Fibroblast of lung (primary cell): ENCODE results near the gene TTF1.
"Not testable (repeated sequence)": the region's sequence is repeated elsewhere in the genome, so short reads cannot be mapped to it uniquely, and the experiment has no call there.

Source experiments
- EZH2 ChIP-seq: IDR thresholded peaks from 2 replicates; pipeline ENCODE4 v1.5.1; 2012; ENCODE audit warnings: low read length, control low read depth, mild to moderate bottlenecking; ENCODE audit errors: missing control alignments
- TF ChIP-seq, protein P1 (sequence below), 2 donors: IDR thresholded peaks in 1 of 2; conservative IDR thresholded peaks in 1 of 2; 1 replicate in 1 of 2; 2 replicates in 1 of 2; pipeline ENCODE4 v1.5.1; 2011 to 2012; ENCODE audit warnings: low read length in 2 of 2, control low read depth in 1 of 2, inconsistent platforms in 1 of 2, low read depth in 1 of 2, mild to moderate bottlenecking in 1 of 2

DNA sequence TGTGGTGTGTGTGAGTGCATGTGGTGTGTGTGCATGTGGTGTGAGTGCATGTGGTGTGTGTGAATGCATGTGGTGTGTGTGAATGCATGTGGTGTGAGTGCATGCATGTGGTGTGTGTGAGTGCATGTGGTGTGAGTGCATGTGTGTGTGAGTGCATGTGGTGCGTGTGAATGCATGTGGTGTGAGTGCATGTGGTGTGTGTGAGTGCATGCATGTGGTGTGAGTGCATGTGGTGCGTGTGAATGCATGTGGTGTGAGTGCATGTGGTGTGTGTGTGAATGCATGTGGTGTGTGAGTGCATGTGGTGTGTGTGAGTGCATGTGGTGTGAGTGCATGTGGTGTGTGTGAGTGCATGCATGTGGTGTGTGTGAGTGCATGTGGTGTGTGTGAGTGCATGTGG is 28.9 kb downstream of the TTF1 start:
- TF ChIP-seq, protein P1, sequence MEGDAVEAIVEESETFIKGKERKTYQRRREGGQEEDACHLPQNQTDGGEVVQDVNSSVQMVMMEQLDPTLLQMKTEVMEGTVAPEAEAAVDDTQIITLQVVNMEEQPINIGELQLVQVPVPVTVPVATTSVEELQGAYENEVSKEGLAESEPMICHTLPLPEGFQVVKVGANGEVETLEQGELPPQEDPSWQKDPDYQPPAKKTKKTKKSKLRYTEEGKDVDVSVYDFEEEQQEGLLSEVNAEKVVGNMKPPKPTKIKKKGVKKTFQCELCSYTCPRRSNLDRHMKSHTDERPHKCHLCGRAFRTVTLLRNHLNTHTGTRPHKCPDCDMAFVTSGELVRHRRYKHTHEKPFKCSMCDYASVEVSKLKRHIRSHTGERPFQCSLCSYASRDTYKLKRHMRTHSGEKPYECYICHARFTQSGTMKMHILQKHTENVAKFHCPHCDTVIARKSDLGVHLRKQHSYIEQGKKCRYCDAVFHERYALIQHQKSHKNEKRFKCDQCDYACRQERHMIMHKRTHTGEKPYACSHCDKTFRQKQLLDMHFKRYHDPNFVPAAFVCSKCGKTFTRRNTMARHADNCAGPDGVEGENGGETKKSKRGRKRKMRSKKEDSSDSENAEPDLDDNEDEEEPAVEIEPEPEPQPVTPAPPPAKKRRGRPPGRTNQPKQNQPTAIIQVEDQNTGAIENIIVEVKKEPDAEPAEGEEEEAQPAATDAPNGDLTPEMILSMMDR (conservative IDR thresholded peaks at IDR 0.05 in 1 of 2, IDR thresholded peaks at IDR 0.05 in 1 of 2; ENCODE audit: low read depth in 1 of 2, low read length in 2 of 2), result not testable (repeated sequence)
- TF ChIP-seq EZH2, result not testable (repeated sequence)
